GM03348 (cell line): Measurements from ENCODE around the gene AGAP1.

Source experiments
- DNase-seq: peaks from one replicate; pipeline ENCODE4 v3.0.0; 2012; ENCODE audit warnings: low spot score

The AGAP1 gene

GRCh38 chr2:235609321-235609720, 115.5 kb downstream of the AGAP1 start:
- no peak for DNase-seq

DNA sequence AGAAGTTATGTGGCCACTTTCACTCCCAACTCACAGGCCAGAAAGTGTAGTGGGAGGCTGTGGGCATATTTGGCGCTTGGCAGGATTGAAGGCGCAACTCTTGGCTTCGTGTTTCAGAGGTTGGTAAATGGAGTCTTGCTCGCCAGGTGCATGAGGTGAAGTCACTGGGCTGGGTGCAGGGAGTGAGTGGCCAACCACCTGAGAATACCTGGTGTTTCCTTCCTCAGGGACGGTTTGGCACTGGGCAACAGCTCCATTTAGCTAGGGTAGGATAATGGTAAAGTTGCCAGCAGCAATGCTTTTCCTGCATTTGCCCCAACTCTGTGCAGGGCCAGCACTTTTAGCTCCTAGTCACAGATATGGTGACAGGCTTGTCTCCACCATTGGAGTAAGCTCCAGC, 115.9 kb downstream of the AGAP1 start:
- DNase-seq, result no peak

DNA sequence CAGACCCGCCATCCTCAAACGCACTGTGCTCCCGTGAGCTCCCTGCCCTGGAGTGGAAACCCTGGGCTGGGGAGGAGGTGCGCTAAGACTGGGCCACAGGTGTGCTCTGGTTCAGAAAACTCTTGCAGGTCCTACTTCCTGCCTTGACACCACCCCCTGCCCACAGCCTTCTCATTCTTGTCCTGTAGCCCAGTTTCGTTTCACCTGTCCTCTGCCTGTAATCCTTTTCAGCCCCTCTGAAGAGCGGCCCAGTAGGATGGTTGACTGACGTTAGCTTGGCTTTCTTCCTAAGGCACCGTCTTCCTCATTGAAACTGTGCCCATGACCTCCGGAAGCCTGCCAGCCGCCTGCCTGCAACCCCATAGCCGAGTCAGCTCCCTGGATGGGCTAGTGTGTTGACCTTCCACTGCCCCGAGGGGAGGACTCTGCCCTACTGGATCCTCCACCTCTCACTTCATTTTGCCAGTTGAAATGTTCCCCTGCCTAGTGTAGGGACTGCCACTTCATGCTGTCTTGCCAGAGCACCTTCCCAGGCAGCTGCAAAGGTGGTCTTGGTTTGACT, 116.9 kb downstream of the AGAP1 start:
- no peak for DNase-seq

DNA sequence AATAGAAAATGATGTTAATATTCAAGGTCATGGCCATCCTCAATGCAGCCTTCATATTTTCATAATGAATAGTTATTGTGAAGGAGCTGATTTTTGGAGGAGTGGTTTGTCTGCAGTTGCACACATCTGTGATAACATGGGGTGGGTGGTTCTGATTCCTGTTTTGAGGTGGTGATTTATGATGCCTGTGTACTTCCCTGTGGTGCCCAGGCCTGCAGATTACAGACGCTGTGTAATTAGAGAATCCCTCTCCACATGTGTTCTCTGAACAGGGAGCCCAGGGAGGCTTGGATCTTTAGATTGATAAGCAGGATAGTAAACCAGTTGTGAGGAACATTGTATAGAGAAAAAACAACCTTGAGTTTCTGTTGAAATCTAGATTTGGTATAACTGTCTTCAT, 117.5 kb downstream of the AGAP1 start:
- no peak for DNase-seq

DNA sequence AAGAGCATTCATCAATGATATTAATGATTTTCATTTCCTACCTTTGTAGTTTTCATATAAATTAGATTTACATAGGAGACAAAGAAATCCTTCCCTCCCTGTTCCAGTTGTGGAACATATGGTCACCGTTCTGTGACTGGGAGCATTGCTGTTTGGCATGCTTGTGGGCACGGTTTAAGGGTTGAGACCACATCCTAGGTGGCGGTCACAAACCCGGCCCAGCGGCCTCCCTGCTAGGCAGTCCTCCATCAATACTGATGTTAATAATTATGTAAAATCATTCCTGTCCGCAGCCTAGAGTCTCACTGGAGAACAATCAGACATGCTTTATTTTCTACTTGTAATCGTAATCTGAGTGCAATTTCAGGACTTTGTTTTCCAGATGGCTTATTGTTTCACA, 117.9 kb downstream of the AGAP1 start:
- no peak for DNase-seq

DNA sequence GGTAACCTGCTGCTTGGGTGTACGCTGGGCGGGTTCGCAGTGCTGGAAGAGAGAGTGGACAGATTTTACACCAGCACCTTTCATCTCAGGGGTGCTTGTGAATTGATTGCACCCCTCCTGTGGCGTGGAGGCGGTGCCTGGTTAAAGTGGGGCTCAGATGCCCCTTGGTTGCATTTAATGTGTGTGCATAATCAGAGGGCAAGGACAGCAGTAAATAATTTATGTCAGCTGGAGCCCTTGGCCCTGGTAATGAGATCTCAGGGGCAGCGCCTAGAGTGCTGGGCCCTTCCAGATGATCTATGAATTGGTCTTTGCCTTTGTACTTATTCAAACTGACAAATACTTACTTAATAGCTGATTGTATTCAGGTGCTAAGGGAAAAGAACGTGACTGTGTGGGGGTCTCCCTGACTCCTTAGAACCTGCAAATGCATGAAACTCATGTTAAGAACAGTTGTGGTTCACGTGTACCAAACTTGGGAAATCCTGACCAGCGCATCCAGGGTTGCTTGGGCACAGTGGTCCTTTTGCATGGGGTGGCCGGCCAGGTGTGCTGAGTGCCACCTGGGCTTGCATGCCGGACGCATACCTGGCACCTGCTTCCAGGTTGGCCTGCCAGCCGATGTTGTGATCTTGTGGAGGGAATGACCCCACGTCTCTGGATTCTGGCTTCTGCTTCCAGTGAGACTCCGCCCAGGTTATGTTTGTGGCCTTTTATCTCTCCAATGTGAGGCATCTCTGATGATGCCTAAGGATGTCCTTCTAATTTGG, 118.5 kb downstream of the AGAP1 start:
- DNase-seq, result no peak

DNA sequence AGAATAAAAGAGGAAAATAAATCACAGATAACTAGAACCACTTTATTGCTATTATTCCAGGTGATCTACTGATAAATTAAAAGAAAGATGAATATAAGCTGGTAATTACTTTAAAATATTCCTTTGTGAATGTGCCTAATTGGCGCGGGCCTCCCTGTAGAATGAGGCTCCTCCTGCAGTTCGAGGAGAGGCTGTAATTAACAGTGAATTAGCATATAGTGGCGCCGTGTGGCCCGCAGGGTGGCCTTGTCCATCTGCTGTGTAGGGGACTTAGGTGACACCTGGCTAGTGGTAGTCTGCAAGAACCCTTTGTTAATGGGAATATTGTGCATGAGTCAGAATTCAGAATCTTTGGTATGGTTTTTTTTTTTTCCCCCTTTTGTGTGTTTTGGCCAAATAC, 119.8 kb downstream of the AGAP1 start:
- DNase-seq, result no peak

GRCh38 chr2:235614176-235614860, 120.5 kb downstream of the AGAP1 start:
- DNase-seq, result peak; percentile 71

DNA sequence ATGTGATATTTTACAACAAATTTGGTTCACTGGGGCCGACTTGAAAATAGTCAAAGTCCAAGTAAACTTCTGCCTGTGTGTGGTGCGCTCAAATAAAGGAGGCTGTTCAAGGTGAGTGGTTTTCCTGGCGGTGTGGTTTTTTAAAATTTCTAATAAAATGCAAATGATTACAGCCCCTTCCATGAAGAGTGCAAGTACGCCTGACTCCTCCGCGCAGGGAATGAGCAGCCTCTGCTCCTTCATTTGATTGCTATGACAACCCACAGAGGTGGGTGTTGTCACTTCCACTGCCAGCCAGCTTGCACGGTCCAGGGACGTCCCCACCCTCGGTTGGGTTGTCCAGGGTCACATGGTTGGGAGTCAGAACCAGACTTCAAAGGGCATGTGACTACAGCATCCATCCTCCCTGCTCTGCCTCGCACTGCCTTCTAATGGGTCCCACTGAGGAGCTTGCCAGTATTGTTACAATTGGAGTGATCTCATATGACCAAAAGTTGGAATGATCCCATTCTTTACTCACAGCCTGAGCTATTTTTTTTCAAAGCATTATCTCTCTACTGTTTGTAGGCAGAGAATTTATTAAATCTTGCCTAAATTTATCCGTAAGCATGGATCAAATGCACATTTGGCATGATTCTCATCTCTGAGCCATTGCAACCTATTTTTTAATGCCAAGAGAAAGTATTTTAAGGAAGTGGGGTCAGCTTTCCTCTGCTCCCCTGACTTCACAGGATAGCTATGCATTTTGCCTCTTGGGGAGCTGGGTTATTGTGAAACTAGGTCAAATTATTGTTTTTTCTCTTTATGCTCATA, 121.3 kb downstream of the AGAP1 start:
- peak; percentile 83 for DNase-seq

DNA sequence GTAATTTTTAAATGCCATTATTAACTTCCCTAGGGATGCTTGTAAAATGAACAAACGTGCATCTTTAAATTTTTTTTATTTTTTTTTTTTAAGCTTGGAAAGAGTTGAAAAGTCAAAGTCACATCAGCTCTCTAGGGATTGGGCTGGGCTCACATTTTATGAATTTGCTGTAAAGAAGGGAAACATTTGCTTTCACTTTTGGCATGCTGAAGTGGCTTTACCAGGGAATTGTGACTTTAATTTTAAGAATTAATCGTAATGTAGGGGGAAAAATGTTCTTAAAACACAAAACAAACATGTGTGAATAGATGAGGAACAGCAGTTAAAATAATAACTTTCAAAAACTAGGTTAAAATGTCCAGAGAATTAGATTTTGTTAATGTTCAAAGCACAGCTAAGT, 123.0 kb downstream of the AGAP1 start:
- peak; percentile 42 for DNase-seq

GRCh38 chr2:235618039-235618438, 124.2 kb downstream of the AGAP1 start:
- DNase-seq, result peak; percentile 48

DNA sequence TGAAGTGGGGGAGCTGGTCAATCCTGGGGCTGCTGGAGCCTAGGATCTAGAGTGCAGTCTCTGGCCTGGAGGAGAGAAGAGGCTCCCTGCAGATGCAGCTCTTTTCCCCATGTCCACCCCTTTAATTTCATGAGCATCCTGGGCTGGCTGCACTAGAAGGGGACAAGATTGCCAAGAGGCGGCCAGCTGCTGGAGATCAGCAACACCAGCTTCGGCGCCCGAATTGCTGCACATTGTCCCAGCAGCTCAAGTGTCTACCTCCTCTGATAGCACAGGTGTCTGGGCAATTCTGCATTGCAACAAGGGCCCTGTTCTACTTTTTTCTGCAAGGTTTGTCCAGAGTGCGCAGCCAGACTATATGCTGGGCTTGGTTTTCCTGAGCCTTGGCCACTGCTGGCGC, 125.7 kb downstream of the AGAP1 start:
- no peak for DNase-seq

- no peak for DNase-seq
Observed at GRCh38 chr2:235621736-235622135, 127.9 kb downstream of the AGAP1 start.

DNA sequence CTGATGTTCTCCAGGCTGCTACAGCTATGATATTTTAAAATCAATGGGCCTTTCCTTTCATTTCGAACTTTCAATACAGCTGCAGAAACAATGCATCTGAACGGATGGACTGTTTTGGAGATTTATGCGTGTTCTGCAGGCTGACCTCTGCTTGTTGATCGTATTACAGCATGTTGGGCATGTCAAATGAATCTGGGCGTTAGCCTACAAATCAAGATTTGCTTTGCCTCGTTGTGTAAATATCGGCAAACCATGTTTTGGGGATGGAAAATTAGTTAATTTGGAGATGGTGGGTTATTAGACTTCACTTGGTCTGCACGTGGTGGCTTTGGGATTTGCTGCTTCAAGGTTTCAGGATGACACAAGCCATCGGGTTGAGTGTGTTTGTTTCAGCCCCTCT, 129.3 kb downstream of the AGAP1 start:
- no peak for DNase-seq

GRCh38 chr2:235623752-235624151, 129.9 kb downstream of the AGAP1 start:
- DNase-seq, result no peak

- DNase-seq, result no peak
Observed at GRCh38 chr2:235626658-235627057, 132.8 kb downstream of the AGAP1 start.

GRCh38 chr2:235627682-235628081, 133.8 kb downstream of the AGAP1 start:
- DNase-seq, result no peak

DNA sequence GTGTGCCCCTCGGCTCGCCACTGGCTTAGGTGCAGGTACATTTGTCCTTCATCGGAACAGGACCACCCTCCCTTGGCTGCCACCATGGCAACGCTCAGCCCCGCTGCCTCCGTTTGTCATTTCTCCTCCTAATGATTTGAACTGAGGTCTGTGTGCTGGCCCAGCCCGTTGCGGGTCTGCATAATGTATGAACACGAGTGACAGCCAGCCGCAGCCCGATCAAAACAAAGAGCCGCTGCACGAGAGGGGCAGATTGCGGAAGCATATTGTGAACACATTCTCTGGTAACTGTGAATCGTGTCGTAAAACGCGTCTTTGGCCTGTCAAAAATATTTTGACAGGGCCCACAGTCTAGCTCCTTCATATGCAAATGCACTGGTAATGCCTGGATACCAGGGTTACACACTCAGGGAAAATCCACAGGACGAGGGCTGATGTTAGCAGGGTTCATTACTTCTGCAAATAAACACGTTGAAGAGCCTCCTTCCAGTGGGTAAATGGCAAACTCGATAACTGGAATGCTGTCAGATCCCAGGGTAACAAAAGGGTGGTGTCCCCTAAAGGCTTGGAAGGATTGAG, 137.0 kb downstream of the AGAP1 start:
- no peak for DNase-seq

- DNase-seq, result peak; percentile 74
Observed at GRCh38 chr2:235634435-235635158, 140.8 kb downstream of the AGAP1 start.

DNA sequence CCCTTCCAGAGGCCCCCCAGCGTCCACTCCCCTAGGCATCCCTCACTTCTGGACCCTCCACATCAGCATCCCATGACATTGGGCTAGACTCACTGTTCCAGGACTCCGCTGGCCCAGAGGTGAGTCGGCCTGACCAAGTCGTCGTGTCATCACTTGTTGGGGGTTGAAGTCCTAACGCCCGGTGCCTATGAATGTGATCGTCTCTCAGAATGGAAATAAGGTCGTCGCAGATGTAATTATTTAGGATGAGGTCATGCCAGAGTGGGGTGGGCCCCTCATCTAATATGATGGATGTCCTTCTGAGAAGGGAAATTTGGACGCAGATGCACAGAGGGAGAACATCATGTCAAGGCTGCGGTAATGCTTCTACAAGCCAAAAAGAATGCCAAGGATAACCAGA, 142.7 kb downstream of the AGAP1 start:
- no peak for DNase-seq

GRCh38 chr2:235637896-235638295, 144.1 kb downstream of the AGAP1 start:
- DNase-seq, result no peak
